Loucy (cell line): ENCODE data around the gene E2F3.

Experiments used
- H2AFZ ChIP-seq: fragments of 200-600 bp; sonication (generic); 2 replicates; pipeline ENCODE4 v1.6.0; 2016; ENCODE audit warnings: antibody characterized with exemption, mild to moderate bottlenecking, low read length, moderate library complexity
- H3F3A ChIP-seq: fragments of 200-600 bp; 2 replicates; pipeline ENCODE4 v1.6.0; 2016; ENCODE audit warnings: antibody characterized with exemption, low read depth, mild to moderate bottlenecking
- H3K27me3 ChIP-seq: fragments of 200-600 bp; sonication (generic); 2 replicates; pipeline ENCODE4 v1.6.1; 2014; ENCODE audit warnings: low read length, mild to moderate bottlenecking; ENCODE audit not compliant: insufficient read depth, poor library complexity, severe bottlenecking
- H3K36me3 ChIP-seq: fragments of 200-600 bp; sonication (generic); 2 replicates; pipeline ENCODE4 v1.6.1; 2016; ENCODE audit warnings: low read length; ENCODE audit not compliant: insufficient read depth
- H3K4me1 ChIP-seq: fragments of 200-600 bp; sonication (generic); 2 replicates; pipeline ENCODE4 v1.5.1; 2014; ENCODE audit warnings: low read length, mild to moderate bottlenecking; ENCODE audit not compliant: insufficient read depth, poor library complexity, severe bottlenecking
- H3K4me2 ChIP-seq: fragments of 200-600 bp; sonication (generic); 2 replicates; pipeline ENCODE4 v1.6.0; 2014; ENCODE audit warnings: antibody characterized with exemption, low read length, low read depth, mild to moderate bottlenecking; ENCODE audit not compliant: poor library complexity, severe bottlenecking
- H3K4me3 ChIP-seq: fragments of 200-600 bp; sonication (generic); 2 replicates; pipeline ENCODE4 v1.5.1; 2014; ENCODE audit warnings: low read length, mild to moderate bottlenecking, mixed read lengths; ENCODE audit not compliant: poor library complexity, severe bottlenecking
- H3K79me2 ChIP-seq: fragments of 200-600 bp; sonication (generic); 2 replicates; pipeline ENCODE4 v1.6.1; 2014; ENCODE audit warnings: low read length; ENCODE audit not compliant: insufficient read depth
- H3K9ac ChIP-seq: fragments of 200-600 bp; sonication (generic); 2 replicates; pipeline ENCODE4 v1.6.0; 2014; ENCODE audit warnings: mild to moderate bottlenecking, low read depth, low read length, moderate library complexity; ENCODE audit not compliant: poor library complexity, severe bottlenecking
- H3K9me2 ChIP-seq: fragments of 200-600 bp; sonication (generic); replicated peaks from 2 replicates; pipeline ENCODE4 v1.6.1; 2016; ENCODE audit warnings: low read depth, low read length, mixed read lengths
- H3K9me3 ChIP-seq: fragments of 200-600 bp; sonication (generic); 2 replicates; pipeline ENCODE4 v1.6.1; 2014; ENCODE audit warnings: mild to moderate bottlenecking, antibody characterized with exemption, low read length, low read depth; ENCODE audit not compliant: insufficient read depth
- H4K20me1 ChIP-seq: fragments of 200-600 bp; sonication (generic); 2 replicates; pipeline ENCODE4 v1.6.0; 2014; ENCODE audit warnings: antibody characterized with exemption, low read length, mild to moderate bottlenecking; ENCODE audit not compliant: insufficient read depth, poor library complexity, severe bottlenecking
- CTCF ChIP-seq: fragments of 200-600 bp; sonication (generic); conservative IDR thresholded peaks from 2 replicates; pipeline ENCODE4 v1.5.1; 2014; ENCODE audit warnings: mild to moderate bottlenecking, antibody characterized with exemption, low read length
- EZH2phosphoT487 ChIP-seq: fragments of 200-600 bp; IDR thresholded peaks from 2 replicates; pipeline ENCODE4 v1.6.1; 2018; ENCODE audit warnings: antibody characterized with exemption, mild to moderate bottlenecking, moderate library complexity, borderline replicate concordance

E2F3 gene

DNA sequence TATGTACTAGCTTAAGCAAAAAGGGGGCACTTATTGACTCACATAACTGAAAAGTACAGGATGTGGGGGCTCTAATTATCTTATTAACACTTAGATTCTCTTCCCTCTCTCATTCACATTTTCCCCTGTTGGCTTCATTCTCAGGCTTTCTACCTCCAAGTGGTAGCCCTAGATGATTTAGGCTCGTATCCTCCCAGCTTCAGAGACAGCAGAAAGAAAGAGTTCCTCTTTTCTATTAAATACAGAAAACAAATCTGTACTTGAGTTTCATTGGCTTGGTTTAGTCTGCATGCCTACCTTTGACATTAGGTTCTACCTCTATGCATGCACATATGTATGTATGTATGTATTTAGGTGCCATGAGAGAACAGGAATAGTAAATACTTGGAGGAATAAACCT is 15.5 kb upstream of the E2F3 start:
- Histone ChIP-seq H3K79me2 (no peaks in the 10 kb centered on the region), H3K9ac (no peak overlapping the region)
- TF ChIP-seq EZH2phosphoT487 (no peak), CTCF (no peak)

DNA sequence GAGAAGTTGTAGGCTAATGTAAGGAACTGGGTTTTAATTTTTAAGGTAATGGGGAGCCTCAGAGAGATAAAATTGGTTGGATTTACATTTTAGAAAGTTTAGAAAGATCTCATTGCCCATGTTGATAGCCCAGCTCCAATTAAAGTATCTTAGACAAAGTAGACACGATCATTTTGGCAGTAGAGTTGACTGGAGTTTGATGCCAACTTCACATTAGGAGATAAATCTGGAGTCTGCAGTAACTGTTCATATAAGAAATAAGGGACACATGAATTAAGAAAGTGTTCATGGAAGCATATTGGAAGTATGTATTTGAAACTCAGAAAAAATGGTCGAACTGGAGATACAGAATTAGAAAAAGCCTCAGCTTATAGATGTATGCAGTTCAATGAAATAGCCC is 12.6 kb upstream of the E2F3 start:
- Histone ChIP-seq H3K4me2 (no peak overlapping the region), H3K4me3 (no peak overlapping the region), H3F3A (no peaks in the 10 kb centered on the region), H2AFZ (no peak overlapping the region), H3K9me3 (no peaks in the 10 kb centered on the region), H3K9ac (no peak overlapping the region), H3K4me1 (no peaks in the 10 kb centered on the region), H3K36me3 (no peaks in the 10 kb centered on the region), H4K20me1 (no peaks in the 10 kb centered on the region), H3K79me2 (no peaks in the 10 kb centered on the region), H3K9me2 (no peaks in the 10 kb centered on the region), H3K27me3 (no peaks in the 10 kb centered on the region)
- no peak for TF ChIP-seq EZH2phosphoT487
- no peak for TF ChIP-seq CTCF

More for the DNA sequence above, 15.5 kb upstream of the E2F3 start:
- Histone ChIP-seq H3K4me2 (no peak overlapping the region), H3K9me3 (no peaks in the 10 kb centered on the region; the same call in 1 of the 2 replicates), H3K4me3 (no peak overlapping the region), H3K9me2 (no peaks in the 10 kb centered on the region), H3K36me3 (no peaks in the 10 kb centered on the region), H3K4me1 (no peaks in the 10 kb centered on the region), H3F3A (no peaks in the 10 kb centered on the region), H2AFZ (no peak overlapping the region), H3K27me3 (no peaks in the 10 kb centered on the region), H4K20me1 (no peaks in the 10 kb centered on the region)

DNA sequence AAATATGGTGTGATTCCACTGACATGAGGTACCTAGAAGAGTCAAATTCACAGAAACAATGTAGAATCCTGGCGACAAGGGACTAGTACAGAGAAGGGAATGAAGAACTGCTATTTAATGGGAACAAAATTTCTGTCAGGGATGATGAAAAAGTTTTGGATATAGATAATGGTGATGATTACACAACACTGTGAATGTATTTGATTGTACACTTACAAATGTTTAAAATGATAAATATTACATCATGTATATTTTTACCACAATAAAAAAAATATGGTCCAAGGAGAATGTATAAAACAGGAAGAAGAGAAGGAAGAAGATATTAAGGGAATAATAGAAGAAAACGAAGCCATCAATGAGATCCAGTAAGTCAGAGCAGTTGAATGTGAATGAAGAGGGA is 8.4 kb upstream of the E2F3 start:
- Histone ChIP-seq H3K27me3 (no peaks in the 10 kb centered on the region), H3K4me1 (no peaks in the 10 kb centered on the region), H3K4me2 (no peak overlapping the region), H3K9me2 (no peaks in the 10 kb centered on the region), H3F3A (no peaks in the 10 kb centered on the region), H3K36me3 (no peaks in the 10 kb centered on the region), H4K20me1 (no peaks in the 10 kb centered on the region), H3K79me2 (no peaks in the 10 kb centered on the region), H3K9ac (no peak overlapping the region), H3K9me3 (no peaks in the 10 kb centered on the region), H3K4me3 (no peak overlapping the region), H2AFZ (no peak overlapping the region)
- TF ChIP-seq EZH2phosphoT487: no peak
- no peak for TF ChIP-seq CTCF
